CD4-positive, alpha-beta T cell treated with Interleukin-1 beta for 1 hour (primary cell): ENCODE results near the gene ACER3.
"Not testable (repeated sequence)": the region's sequence is repeated elsewhere in the genome, so short reads cannot be mapped to it uniquely, and the experiment has no call there.

Source experiments
- DNase-seq, 2 donors: peaks; one replicate each; pipeline ENCODE4 v3.0.0-alpha.2; 2020 to 2022

Gene ACER3

GRCh38 chr11:76837696-76838677 is 22.7 kb upstream of the ACER3 start:
- DNase-seq: no peak

GRCh38 chr11:76838678-76839068 is 22.0 kb upstream of the ACER3 start:
- no peak for DNase-seq

- DNase-seq: no peak
Measured at GRCh38 chr11:76839311-76839710, 21.4 kb upstream of the ACER3 start.

GRCh38 chr11:76841923-76842452 is 18.7 kb upstream of the ACER3 start:
- DNase-seq: no peak

GRCh38 chr11:76843907-76844306 is 16.8 kb upstream of the ACER3 start:
- DNase-seq: no peak

GRCh38 chr11:76844511-76844910 is 16.2 kb upstream of the ACER3 start:
- no peak for DNase-seq

- no peak for DNase-seq
Measured at GRCh38 chr11:76845069-76845468, 15.6 kb upstream of the ACER3 start.

GRCh38 chr11:76846441-76846840 is 14.3 kb upstream of the ACER3 start:
- no peak for DNase-seq

GRCh38 chr11:76849376-76849775 is 11.3 kb upstream of the ACER3 start:
- DNase-seq: no peak

- no peak for DNase-seq
Measured at GRCh38 chr11:76850130-76850529, 10.6 kb upstream of the ACER3 start.

- DNase-seq: no peak
Measured at GRCh38 chr11:76850815-76851214, 9.9 kb upstream of the ACER3 start.

- DNase-seq: no peak
Measured at GRCh38 chr11:76854709-76855108, 6.0 kb upstream of the ACER3 start.

- not testable (repeated sequence) for DNase-seq
Measured at GRCh38 chr11:76855670-76856069, 5.0 kb upstream of the ACER3 start.

- no peak for DNase-seq
Measured at GRCh38 chr11:76856106-76856505, 4.6 kb upstream of the ACER3 start.

GRCh38 chr11:76856571-76856970 is 4.1 kb upstream of the ACER3 start:
- DNase-seq: no peak

- DNase-seq: peak in 1 of 2 donors; percentile 2
Measured at GRCh38 chr11:76857781-76858410, 2.8 kb upstream of the ACER3 start.

- DNase-seq: no peak
Measured at GRCh38 chr11:76859708-76860227, 950 bp upstream of the ACER3 start.

GRCh38 chr11:76861490-76861953 is 804 bp downstream of the ACER3 start:
- DNase-seq: no peak

- DNase-seq: not testable (repeated sequence)
Measured at GRCh38 chr11:76862794-76863193, 2.1 kb downstream of the ACER3 start.

GRCh38 chr11:76863196-76863777 is 2.6 kb downstream of the ACER3 start:
- DNase-seq: peak in 1 of 2 donors; percentile 57

GRCh38 chr11:76872959-76873827 is 12.5 kb downstream of the ACER3 start:
- no peak for DNase-seq

- DNase-seq: no peak
Measured at GRCh38 chr11:76878014-76878413, 17.3 kb downstream of the ACER3 start.
